OCI-LY7 (cell line): Measurements from ENCODE around the gene DNAH6. TPM values are rescaled to one million over a fixed set of nuclear protein-coding genes. Genes with fewer than 3 reads are reported as not detected.
A peak's percentile ranks its signal among the peaks of the same experiment; 100 is the strongest.

Experiments
- BruUV-seq: library from RNA; stranded (reverse); fragments of 400-500 nt; replicated peaks from 2 replicates; lab custom pipeline; 2021; lab: Mats Ljungman, UMichigan
- CTCF ChIA-PET: fragments of 300-600 bp; sonication (Branson Sonifier 250); formaldehyde crosslinking; loops from one replicate; lab custom pipeline; 2022; ENCODE audit warnings: antibody characterized with exemption; ENCODE audit not compliant: unreplicated experiment; lab: Charles Lee
- POLR2A ChIA-PET: fragments of 300-600 bp; sonication (Branson Sonifier 250); formaldehyde crosslinking; loops from one replicate; lab custom pipeline; 2022; ENCODE audit warnings: antibody characterized with exemption; lab: Charles Lee
- DNase-seq: peaks from one replicate; pipeline ENCODE4 v3.0.0-alpha.2; 2015; ENCODE audit warnings: low spot score
- H2AFZ ChIP-seq: fragments of 200-600 bp; sonication (generic), shearing (Covaris generic); 2 replicates; pipeline ENCODE4 v1.6.1; 2014; ENCODE audit warnings: mild to moderate bottlenecking, antibody characterized with exemption, low read length, moderate library complexity
- H3K27ac ChIP-seq: fragments of 200-600 bp; sonication (generic); 2 replicates; pipeline ENCODE4 v1.5.1; 2014; ENCODE audit warnings: mixed run types, low read depth, mild to moderate bottlenecking, moderate library complexity, low read length, inconsistent platforms; ENCODE audit not compliant: poor library complexity, severe bottlenecking
- H3K36me3 ChIP-seq: fragments of 200-600 bp; sonication (generic); 2 replicates; pipeline ENCODE4 v1.6.1; 2014; ENCODE audit warnings: mild to moderate bottlenecking, antibody characterized with exemption, low read length, moderate library complexity, mixed read lengths; ENCODE audit not compliant: insufficient read depth
- H3K4me1 ChIP-seq: fragments of 200-600 bp; sonication (generic); 2 replicates; pipeline ENCODE4 v1.5.1; 2014; ENCODE audit warnings: mild to moderate bottlenecking, low read length; ENCODE audit not compliant: insufficient read depth, poor library complexity, severe bottlenecking
- H3K4me2 ChIP-seq: fragments of 200-600 bp; sonication (generic); 2 replicates; pipeline ENCODE4 v1.6.1; 2014; ENCODE audit warnings: mild to moderate bottlenecking, low read length
- H3K4me3 ChIP-seq: fragments of 200-600 bp; sonication (generic); 2 replicates; pipeline ENCODE4 v1.5.1; 2014; ENCODE audit warnings: mild to moderate bottlenecking, low read depth, low read length; ENCODE audit not compliant: poor library complexity, severe bottlenecking
- H3K79me2 ChIP-seq: fragments of 200-600 bp; sonication (generic); 2 replicates; pipeline ENCODE4 v1.6.1; 2016; ENCODE audit warnings: low read depth, mild to moderate bottlenecking, low read length, moderate library complexity, mixed read lengths; ENCODE audit not compliant: insufficient read depth
- H3K9me2 ChIP-seq: fragments of 200-600 bp; sonication (generic); 2 replicates; pipeline ENCODE4 v1.6.1; 2016; ENCODE audit warnings: mild to moderate bottlenecking, low read length, mixed read lengths; ENCODE audit not compliant: insufficient read depth
- H3K9me3 ChIP-seq: fragments of 200-600 bp; sonication (generic); 2 replicates; pipeline ENCODE4 v1.6.1; 2014; ENCODE audit warnings: mild to moderate bottlenecking, mixed run types, low read length, mixed read lengths
- H4K20me1 ChIP-seq: fragments of 200-600 bp; sonication (generic); 2 replicates; pipeline ENCODE4 v1.6.1; 2014; ENCODE audit warnings: mild to moderate bottlenecking, antibody characterized with exemption, low read length, moderate library complexity, mixed read lengths; ENCODE audit not compliant: insufficient read depth
- EZH2phosphoT487 ChIP-seq: fragments of 200-600 bp; sonication (generic); IDR thresholded peaks from 2 replicates; pipeline ENCODE4 v1.6.1; 2018; ENCODE audit warnings: low read depth, borderline replicate concordance, mild to moderate bottlenecking, mixed run types, antibody characterized with exemption, low read length, moderate library complexity, mixed read lengths
- intact Hi-C: fragments of 100-400 bp; cut with micrococcal nuclease; formaldehyde crosslinking; loops from one replicate; pipeline ENCODE4 v1.10.0; 2022; ENCODE audit not compliant: unreplicated experiment
- total RNA-seq, 2 experiments: library from RNA; depleted of rRNA in 1 of 2; stranded (reverse); fragments of >200 nt in 1 of 2; shearing (Covaris generic) in 1 of 2; gene quantifications; 2 replicates each; pipeline ENCODE4 v1.2.3, GENCODE V29; 2014 to 2022
- TF ChIP-seq, protein P1 (sequence below): fragments of 200-600 bp; sonication (generic); conservative IDR thresholded peaks from 2 replicates; pipeline ENCODE4 v1.5.1; 2014; ENCODE audit warnings: mild to moderate bottlenecking, antibody characterized with exemption, low read length, moderate library complexity, mixed read lengths

The DNAH6 gene
- total RNA-seq, 2 experiments from 2014 or later: 0.63 to 1.6 TPM

- H3K79me2 ChIP-seq: no peaks in the 10 kb centered on the region
- ChIA-PET POLR2A (no interaction called here), CTCF (no interaction called here)
- intact Hi-C loops: no loop called here
- H3K9me3 ChIP-seq: no peaks in the 10 kb centered on the region
- H3K36me3 ChIP-seq: no peaks in the 10 kb centered on the region
- no peak overlapping the region for H3K4me3 ChIP-seq
- no peak overlapping the region for H3K4me2 ChIP-seq
- TF ChIP-seq EZH2phosphoT487: no peak
- TF ChIP-seq, protein P1, sequence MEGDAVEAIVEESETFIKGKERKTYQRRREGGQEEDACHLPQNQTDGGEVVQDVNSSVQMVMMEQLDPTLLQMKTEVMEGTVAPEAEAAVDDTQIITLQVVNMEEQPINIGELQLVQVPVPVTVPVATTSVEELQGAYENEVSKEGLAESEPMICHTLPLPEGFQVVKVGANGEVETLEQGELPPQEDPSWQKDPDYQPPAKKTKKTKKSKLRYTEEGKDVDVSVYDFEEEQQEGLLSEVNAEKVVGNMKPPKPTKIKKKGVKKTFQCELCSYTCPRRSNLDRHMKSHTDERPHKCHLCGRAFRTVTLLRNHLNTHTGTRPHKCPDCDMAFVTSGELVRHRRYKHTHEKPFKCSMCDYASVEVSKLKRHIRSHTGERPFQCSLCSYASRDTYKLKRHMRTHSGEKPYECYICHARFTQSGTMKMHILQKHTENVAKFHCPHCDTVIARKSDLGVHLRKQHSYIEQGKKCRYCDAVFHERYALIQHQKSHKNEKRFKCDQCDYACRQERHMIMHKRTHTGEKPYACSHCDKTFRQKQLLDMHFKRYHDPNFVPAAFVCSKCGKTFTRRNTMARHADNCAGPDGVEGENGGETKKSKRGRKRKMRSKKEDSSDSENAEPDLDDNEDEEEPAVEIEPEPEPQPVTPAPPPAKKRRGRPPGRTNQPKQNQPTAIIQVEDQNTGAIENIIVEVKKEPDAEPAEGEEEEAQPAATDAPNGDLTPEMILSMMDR: no peak
- DNase-seq: no peak
- H3K27ac ChIP-seq: no peak overlapping the region
- H3K9me2 ChIP-seq: no peaks in the 10 kb centered on the region
- H3K4me1 ChIP-seq: no peaks in the 10 kb centered on the region
- H2AFZ ChIP-seq: no peak overlapping the region
- no peaks in the 10 kb centered on the region for H4K20me1 ChIP-seq
- no TSS peak for BruUV-seq
These were observed 112.2 kb downstream of the DNAH6 start for GRCh38 chr2:84628486-84628885.

DNA sequence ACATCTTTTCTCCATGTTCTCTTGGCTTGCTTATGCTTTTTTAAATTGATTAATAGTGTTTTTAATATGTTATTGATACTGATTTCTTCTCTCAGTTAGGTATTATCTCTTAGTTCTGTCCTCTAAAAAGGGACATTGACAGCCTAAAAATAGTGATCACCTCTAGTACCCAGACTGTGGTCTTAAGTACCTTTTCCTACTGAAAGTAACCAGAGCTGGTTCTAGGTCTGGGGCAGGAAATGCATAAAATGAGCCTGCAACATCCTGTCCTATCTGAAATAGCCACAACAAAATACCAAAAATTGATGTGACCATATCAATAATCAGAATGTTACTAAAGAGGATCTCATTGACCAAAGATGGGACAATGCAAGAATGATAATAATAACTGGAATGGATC is 113.3 kb downstream of the DNAH6 start:
- TF ChIP-seq, protein P1: no peak
- TF ChIP-seq EZH2phosphoT487: no peak
- no peak overlapping the region for H3K4me3 ChIP-seq
- H3K36me3 ChIP-seq: no peaks in the 10 kb centered on the region
- no peak overlapping the region for H3K4me2 ChIP-seq
- intact Hi-C loops: no loop called here
- H3K79me2 ChIP-seq: no peaks in the 10 kb centered on the region
- POLR2A ChIA-PET: no interaction called here
- H3K27ac ChIP-seq: no peak overlapping the region
- no peaks in the 10 kb centered on the region for H3K9me2 ChIP-seq
- H3K4me1 ChIP-seq: no peaks in the 10 kb centered on the region
- no peak for DNase-seq
- BruUV-seq: no TSS peak
- CTCF ChIA-PET: no interaction called here
- H4K20me1 ChIP-seq: no peaks in the 10 kb centered on the region
- H2AFZ ChIP-seq: no peak overlapping the region
- no peaks in the 10 kb centered on the region for H3K9me3 ChIP-seq

GRCh38 chr2:84631047-84631446 is 114.7 kb downstream of the DNAH6 start:
- POLR2A ChIA-PET: interaction anchor here (0.8 kb wide), 1 partner anchor 187 kb away, joined by 4 read pairs; no protein-coding TSS in a partner anchor
- DNase-seq: peak; percentile 9
- TF ChIP-seq EZH2phosphoT487: no peak
- TF ChIP-seq, protein P1: peak; percentile 72
- H3K4me1 ChIP-seq: no peaks in the 10 kb centered on the region
- no peaks in the 10 kb centered on the region for H4K20me1 ChIP-seq
- no peak overlapping the region for H3K4me3 ChIP-seq
- no peaks in the 10 kb centered on the region for H3K9me2 ChIP-seq
- H3K9me3 ChIP-seq: no peaks in the 10 kb centered on the region
- CTCF ChIA-PET: no interaction called here
- H2AFZ ChIP-seq: no peak overlapping the region
- no peak overlapping the region for H3K4me2 ChIP-seq
- H3K36me3 ChIP-seq: no peaks in the 10 kb centered on the region
- no TSS peak for BruUV-seq
- no peak overlapping the region for H3K27ac ChIP-seq
- intact Hi-C loops: loop anchor here (10.0 kb wide), 1 partner anchor 234 kb away; no protein-coding TSS in a partner anchor
- H3K79me2 ChIP-seq: no peaks in the 10 kb centered on the region
